MM.1S (cell line): ENCODE results near the gene AIRE.

Experiments
- EZH2 ChIP-seq: fragments of 300-600 bp; sonication (generic); optimal IDR thresholded peaks from 2 replicates; pipeline ENCODE3; 2017; ENCODE audit warnings: low read depth, mild to moderate bottlenecking, antibody characterized with exemption, low read length, mixed read lengths
- EZH2phosphoT487 ChIP-seq: fragments of 300-600 bp; sonication (generic); IDR thresholded peaks from 2 replicates; pipeline ENCODE4 v1.6.1; 2018; ENCODE audit warnings: antibody characterized with exemption, low read length
- TF ChIP-seq, protein P1 (sequence below): fragments of 300-600 bp; sonication (generic); IDR thresholded peaks from 2 replicates; pipeline ENCODE4 v1.5.1; 2016; ENCODE audit warnings: antibody characterized with exemption, low read length, mixed read lengths

- TF ChIP-seq, protein P1, sequence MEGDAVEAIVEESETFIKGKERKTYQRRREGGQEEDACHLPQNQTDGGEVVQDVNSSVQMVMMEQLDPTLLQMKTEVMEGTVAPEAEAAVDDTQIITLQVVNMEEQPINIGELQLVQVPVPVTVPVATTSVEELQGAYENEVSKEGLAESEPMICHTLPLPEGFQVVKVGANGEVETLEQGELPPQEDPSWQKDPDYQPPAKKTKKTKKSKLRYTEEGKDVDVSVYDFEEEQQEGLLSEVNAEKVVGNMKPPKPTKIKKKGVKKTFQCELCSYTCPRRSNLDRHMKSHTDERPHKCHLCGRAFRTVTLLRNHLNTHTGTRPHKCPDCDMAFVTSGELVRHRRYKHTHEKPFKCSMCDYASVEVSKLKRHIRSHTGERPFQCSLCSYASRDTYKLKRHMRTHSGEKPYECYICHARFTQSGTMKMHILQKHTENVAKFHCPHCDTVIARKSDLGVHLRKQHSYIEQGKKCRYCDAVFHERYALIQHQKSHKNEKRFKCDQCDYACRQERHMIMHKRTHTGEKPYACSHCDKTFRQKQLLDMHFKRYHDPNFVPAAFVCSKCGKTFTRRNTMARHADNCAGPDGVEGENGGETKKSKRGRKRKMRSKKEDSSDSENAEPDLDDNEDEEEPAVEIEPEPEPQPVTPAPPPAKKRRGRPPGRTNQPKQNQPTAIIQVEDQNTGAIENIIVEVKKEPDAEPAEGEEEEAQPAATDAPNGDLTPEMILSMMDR = no peak
- TF ChIP-seq EZH2 = no peak
- TF ChIP-seq EZH2phosphoT487 = no peak
Measured at GRCh38 chr21:44314128-44314527, 28.5 kb downstream of the AIRE start.
